GM19328 (cell line): ENCODE measurements around the gene ARHGAP31.
A peak's percentile ranks its signal among the peaks of the same experiment; 100 is the strongest.

Experiments
- ATAC-seq: cut with Tn5 transposase; IDR thresholded peaks from one replicate; pipeline ENCODE4 v1.9.1; 2021; ENCODE audit warnings: mild to moderate bottlenecking, moderate library complexity; ENCODE audit not compliant: unreplicated experiment

The ARHGAP31 gene

DNA sequence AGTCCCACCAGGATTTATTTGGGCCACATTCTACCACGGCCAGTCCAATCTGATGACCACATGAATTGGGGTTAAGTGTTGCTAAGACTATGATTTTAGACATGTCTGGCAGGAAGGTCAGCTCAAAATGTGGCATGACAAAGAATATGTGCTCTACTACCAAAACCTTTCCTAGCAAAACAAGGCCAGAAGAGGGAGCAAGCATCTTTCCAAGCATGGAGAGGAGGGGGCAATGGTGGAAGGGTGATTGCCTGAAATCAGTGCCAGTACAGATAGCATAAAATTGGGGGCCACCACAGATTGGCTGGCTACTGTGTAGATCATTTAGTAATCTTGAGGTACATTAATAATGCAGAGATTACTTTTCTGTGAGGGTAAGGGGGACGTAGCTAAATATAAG is 126.0 kb downstream of the ARHGAP31 start:
- ATAC-seq = no peak

DNA sequence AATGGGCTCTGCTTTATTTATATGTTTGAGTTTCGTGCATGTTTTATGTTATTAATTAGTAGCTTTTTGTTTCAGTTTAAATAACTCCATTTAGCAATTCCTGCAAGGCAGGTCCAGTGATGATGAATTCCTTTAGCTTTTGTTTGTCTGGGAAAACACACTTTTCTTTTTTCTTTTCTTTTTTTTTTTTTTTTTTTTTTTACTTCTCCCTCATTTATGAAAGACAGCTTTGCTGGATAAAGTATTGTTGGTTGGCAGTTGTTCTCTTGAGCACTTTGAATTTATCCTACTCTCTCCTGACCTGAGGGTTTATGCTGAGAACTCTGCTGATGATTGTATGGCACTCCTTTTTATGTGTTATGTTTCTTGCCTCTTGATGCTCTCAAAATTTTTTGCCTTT is 133.5 kb downstream of the ARHGAP31 start:
- no peak for ATAC-seq

DNA sequence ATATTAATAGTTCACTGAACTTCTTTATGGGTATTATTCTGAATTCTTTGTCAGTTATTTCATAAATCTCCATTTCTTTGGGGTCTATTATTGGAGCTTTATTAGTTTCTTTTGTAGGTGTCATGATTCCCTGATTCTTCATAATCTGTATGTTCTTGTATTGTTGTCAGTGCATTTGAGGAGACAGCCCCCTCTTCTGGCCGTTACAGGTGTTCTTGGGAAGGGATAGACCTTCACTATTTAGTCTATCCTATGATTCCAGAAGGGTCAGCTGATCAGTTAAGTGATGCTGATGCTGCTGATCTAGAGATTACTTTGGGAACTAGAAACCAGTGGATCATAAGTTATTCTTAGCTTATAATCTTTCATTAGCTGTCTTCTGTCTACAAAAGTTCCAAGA is 134.4 kb downstream of the ARHGAP31 start:
- ATAC-seq = no peak

DNA sequence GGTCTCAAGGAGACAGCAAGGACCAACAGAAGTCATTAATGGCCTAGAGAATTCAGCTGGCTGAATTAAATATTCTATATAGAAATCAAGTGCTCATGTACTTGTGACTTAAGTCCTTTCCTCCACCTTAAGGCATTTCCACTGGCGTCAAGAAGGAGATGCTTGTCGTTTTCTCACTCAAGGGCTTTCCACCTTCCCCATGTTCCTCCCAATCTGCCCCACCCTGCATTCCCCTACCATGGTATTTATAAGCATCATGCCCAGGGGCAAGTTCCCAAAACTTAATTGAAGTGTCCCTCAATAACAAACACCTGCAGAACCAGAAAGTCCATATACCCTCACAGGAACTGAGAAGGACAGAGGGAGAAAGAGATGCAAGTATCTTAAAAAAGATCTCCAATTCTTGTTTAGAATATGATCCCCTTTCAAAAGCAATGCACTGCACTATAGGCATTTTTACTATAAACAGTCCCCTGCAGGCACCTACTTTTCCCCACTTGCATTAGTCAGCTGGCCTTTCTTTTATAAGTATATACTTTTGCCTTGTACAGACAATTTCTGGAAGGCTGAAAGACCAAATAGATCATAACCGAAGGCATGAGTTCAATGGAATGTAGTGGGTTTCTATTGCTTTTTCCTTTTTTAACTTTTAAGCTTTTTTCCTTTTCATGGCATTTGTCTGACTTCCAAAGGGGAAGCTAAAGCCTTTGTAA is 139.6 kb downstream of the ARHGAP31 start:
- no peak for ATAC-seq

DNA sequence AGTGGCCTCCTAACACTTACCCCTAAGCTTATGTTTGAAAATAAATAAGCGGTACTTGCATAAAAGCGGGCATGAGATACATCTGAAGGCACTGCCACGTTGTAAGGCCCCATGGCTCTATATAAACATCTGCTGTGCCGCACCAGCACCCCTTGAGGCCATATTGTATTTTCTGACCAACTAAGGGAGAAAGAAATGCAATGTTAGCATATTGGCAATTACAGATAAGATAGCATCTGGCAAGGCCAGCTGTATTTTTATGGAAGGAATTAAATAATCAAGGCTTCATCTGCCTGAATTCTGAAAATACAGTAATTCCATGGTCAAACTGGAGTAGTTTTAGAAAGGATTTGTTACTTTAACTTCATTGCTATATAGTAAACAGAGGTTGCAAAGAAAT is 140.5 kb downstream of the ARHGAP31 start:
- no peak for ATAC-seq

DNA sequence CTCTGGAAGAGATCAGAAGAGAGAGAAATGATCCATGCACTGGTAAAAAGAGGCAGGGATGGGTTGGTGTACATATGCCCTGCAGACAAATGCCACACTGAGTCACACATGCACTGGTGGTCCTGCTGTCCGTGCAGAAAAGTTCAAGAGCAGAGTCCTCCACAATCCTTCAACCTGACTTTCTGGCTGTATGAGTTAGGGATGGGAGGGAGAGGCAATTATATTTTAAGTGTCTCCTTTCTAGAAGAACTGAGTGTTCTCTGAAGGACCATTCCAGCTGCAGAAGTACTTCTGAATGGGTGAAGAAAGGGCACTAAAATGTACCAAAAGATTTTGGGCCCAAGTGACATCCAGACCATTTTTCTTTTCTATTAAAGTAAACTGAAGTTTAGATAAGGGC is 142.8 kb downstream of the ARHGAP31 start:
- ATAC-seq = no peak

DNA sequence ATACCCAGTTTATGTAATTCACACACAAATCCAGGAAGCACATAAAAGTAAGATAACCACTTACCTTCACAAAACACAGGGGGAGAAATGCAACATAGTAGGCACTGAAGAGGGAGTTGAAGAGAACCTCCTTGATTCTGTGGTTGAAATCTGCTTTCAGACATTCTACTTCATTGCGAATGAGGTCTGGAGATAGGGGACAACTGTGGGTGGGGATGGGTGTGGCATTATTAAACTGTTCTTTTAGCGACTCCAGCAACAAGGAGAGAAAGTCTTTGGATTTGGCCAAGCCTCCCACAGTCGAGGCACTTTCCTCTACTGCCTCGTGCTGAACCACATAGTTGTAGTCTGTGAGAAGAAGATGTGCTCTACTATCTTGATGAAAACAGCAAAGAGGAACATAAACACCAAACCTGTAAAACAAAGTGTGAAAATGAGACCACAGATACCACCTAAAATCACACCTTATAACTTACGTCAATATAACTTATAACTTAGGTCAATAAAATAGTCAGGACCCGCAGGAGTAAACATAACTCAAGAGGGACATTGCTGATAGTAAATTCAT is 143.6 kb downstream of the ARHGAP31 start:
- ATAC-seq = no peak

DNA sequence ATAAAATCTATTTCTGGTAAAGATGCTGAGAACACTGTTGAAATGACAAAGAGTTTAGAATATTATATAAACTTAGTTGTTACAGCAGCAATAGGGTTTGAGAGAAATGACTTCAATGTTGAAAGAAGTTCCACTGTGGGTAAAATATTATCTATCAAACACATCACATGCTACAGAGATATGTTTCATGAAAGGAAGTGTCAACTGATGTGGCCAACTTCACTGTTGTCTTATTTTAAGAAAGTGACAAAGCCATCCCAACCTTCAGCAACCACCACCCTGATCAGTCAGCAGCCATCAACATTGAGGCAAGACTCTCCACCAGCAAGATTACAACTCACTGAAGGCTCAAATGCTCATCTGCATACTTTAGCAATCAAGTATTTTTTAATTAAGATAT is 149.0 kb downstream of the ARHGAP31 start:
- ATAC-seq = no peak

DNA sequence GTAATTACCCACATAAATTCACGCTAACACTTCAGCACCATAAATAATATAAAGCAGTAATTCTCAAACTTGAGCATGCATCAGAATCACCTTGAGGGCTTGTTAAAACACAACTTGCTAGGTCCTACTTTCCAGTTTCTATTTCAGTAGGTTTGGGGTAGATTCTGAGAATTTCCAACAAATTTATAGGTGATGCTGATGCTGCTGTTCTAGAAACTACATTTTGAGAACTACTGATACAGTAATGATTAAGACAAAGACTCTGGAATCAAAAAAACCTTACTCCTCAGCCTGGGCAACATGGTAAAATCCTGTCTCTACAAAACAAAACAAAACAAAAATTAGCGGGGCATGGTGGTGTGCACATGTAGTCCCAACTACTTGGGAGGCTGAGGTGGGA is 150.4 kb downstream of the ARHGAP31 start:
- no peak for ATAC-seq

DNA sequence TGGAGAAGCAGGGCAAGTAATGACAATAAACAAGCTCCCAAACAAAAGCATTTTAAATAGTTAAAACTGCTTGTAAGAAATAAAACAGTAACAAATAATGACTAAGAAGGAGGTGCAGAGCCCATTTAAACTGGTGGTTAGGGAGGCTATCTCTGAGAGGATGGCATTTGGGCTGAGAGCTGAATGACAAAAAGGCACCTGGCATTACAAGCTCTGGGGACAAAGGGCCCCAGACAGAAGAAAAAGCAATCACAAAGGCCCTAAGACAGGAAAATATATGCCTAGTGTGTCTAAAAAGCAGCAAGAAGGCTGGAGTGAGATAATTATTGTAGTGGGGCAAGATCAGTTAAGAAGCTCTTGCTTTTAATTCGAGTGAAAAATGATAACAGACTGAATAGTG is 159.6 kb downstream of the ARHGAP31 start:
- ATAC-seq = no peak

DNA sequence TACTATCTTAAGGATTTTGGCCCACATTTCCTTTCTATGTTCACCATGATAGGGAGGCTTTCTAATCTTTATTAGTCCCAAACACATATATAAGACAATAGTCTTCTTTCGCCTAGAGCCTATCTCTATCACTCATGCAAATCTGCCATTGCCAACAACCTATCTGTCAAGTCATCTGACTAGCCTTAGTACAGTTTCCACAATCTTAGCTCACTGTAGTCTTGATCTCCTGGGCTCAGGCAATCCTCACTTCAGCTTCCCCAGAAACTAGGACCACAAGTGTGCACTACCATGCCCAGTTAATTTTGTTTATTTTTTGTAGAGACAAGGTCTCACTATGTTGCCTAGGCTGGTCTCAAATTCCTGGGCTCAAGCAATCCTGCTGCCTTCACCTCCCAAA is 162.3 kb downstream of the ARHGAP31 start:
- ATAC-seq = no peak

DNA sequence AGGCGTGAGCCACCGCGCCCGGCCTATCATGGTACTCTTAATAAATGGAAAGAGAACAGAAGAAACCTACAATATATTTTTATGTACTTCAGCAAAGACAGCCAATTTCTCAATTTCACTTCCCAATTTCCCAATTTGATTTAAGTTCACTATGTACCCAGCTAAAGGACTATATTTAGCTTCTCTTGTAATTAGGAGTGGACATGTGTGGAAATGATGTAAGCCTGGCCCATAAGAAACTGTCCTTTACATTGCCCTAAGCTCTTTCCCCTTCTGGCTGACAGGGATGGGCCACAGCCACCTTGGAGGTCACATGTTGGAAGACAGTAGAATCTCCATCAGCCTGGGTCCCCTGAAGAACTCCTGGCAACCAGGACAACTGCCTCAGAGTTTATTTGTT is 163.1 kb downstream of the ARHGAP31 start:
- ATAC-seq = no peak

DNA sequence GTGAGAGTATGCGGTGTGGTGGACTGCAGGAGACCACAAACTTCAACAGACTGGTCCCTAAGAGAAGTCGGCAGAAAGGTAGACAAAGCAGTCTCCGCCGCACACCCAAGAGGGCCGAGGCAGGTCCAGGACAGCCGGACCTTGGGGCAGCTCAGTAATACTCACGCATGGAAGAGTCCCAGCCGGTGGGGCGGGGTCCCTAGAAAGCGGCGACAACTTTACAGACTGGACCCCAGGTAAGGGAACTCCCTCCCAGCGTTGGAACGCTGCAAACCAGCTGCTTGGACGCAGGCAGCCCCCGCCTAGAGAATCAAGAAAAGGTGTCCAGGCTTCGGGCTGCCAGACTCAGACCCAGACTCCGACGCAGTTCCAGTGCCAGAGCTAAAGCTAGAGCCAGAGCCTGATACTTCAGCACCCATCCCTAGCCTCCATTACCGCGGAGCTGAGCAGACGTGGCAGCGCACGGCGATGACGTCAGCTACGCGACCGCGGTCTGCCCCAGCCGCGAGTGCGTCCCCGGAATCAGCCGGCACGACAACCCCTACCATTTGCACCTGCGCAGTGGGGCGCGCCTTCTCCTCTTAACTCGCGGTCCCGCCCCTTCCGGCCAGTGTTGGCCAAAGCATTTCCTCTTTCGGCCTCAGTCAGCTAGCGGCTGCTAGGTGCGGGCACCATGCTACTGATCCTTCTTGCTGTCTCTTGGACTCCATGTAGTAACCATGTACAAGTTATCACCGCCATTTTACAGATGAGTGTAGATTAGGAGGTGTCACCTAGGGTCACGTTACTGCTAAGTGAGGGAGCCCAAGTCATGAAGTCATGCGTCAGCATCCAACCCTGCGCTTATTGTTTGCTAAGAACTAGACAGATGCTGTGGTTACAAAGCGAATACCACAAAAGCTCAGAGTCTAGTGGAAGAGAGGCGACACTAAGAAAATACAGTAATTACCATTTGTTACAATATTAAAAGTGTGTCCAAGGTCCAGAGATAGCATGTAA is 169.3 kb downstream of the ARHGAP31 start, which contains the start of gene TMEM39A:
Gene TMEM39A, minus strand, starts transcription at position 445 of the 999 bp plus-strand sequence. CDS start 1,541 bp downstream, outside the sequence.
- ATAC-seq = peak; percentile 86

DNA sequence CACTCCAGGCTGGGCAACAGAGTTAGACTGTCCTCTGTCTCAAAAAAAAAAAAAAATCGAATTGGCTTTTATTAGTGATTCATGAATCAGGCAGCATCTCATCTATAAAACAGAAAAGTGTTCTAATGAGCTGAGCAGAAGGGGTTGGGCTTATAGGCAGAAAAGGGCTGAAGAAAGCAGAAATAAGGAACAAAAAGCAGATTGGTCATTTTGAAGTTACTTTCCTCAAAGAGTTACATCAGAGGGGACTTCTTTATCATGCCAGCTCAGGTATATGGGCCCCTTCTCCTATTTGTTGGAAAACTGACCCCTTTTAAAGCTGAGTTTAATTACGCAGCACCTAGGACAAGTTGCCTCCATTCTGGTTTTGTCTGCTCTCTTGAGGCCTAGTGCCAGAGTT is 173.9 kb downstream of the ARHGAP31 start:
- no peak for ATAC-seq

DNA sequence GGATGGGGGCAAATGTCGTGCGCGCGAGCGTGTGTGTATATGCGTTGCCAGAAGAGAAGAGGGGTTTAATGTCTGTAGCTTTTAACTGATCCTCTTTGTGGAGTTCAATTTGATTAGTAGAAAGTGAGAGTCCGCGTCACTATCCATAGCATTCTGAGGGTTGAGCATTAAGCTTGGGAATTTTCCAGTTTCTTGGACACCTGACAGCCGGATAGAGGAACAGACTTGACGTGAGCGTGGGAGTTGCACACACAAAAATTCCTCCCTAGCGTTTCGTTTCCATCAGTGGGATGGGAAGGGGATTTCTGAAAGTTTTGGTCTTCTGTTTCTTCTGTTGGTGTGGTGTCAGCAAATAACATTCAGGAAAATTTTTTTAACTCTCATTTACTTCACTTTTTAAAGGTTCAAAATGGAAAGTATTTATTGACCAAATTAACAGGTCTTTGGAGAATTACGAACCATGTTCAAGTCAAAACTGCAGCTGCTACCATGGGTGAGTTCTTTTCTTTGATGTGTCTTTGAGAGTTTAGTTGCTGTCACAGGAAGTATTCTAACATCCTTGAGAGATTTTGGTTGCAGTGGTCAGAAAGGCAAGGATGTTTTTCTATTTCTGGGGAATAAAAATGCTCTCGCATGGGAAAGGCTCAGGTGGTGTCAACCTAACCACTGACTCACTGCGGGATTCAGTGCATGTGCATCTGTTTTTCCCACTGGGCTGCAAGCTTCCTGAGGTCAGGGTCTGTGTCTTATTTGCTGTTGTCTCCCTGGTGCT is 175.4 kb downstream of the ARHGAP31 start:
- ATAC-seq = no peak
